Neural cell (in vitro differentiated cells): ENCODE data around the gene SLC2A5. TPM values are rescaled to one million over a fixed set of nuclear protein-coding genes. Genes with fewer than 3 reads are reported as not detected.
"Not testable (repeated sequence)": the region's sequence is repeated elsewhere in the genome, so short reads cannot be mapped to it uniquely, and the experiment has no call there.

ENCODE experiments used
- H2AFZ ChIP-seq: fragments of 200-600, 300-800 bp; sonication (generic), shearing (Covaris generic); 2 replicates; pipeline ENCODE4 v1.6.0; 2014; ENCODE audit warnings: low read depth, mild to moderate bottlenecking, antibody characterized with exemption, low read length, moderate library complexity
- H3F3A ChIP-seq: fragments of 200-600 bp; shearing (Covaris generic); 2 replicates; pipeline ENCODE4 v1.6.1; 2016; ENCODE audit warnings: mild to moderate bottlenecking, moderate library complexity, mixed read lengths, antibody characterized with exemption, low read length; ENCODE audit not compliant: insufficient read depth, poor library complexity, severe bottlenecking
- H3K27ac ChIP-seq: fragments of 200-600, 300-800 bp; sonication (generic), shearing (Covaris generic); 2 replicates; pipeline ENCODE4 v1.5.1; 2014; ENCODE audit warnings: mild to moderate bottlenecking, low read length, moderate library complexity
- H3K27me3 ChIP-seq: fragments of 300-800, 200-600 bp; sonication (generic), shearing (Covaris generic); 2 replicates; pipeline ENCODE4 v1.6.0; 2014; ENCODE audit warnings: mild to moderate bottlenecking, low read depth, low read length, moderate library complexity; ENCODE audit not compliant: insufficient read depth
- H3K36me3 ChIP-seq: fragments of 300-800, 200-600 bp; sonication (generic), shearing (Covaris generic); 2 replicates; pipeline ENCODE4 v1.5.1; 2014; ENCODE audit warnings: mild to moderate bottlenecking, antibody characterized with exemption, low read length, moderate library complexity; ENCODE audit not compliant: insufficient read depth
- H3K4me2 ChIP-seq: fragments of 300-800, 200-600 bp; sonication (generic), shearing (Covaris generic); 2 replicates; pipeline ENCODE4 v1.6.0; 2014; ENCODE audit warnings: mild to moderate bottlenecking, low read length
- H3K4me3 ChIP-seq: fragments of 300-800, 200-600 bp; sonication (generic), shearing (Covaris generic); 2 replicates; pipeline ENCODE4 v1.5.1; 2014; ENCODE audit warnings: mild to moderate bottlenecking, low read length, moderate library complexity
- H3K79me2 ChIP-seq: fragments of 200-600 bp; shearing (Covaris generic); replicated peaks from 2 replicates; pipeline ENCODE4 v1.6.0; 2014; ENCODE audit warnings: mild to moderate bottlenecking, low read length, moderate library complexity; ENCODE audit not compliant: insufficient read depth
- H3K9ac ChIP-seq: fragments of 300-800, 200-600 bp; sonication (generic), shearing (Covaris generic); 2 replicates; pipeline ENCODE4 v1.6.1; 2016; ENCODE audit warnings: mild to moderate bottlenecking, low read length, mixed read lengths
- H3K9me2 ChIP-seq: fragments of 200-600 bp; shearing (Covaris generic); 2 replicates; pipeline ENCODE4 v1.6.1; 2016; ENCODE audit warnings: mild to moderate bottlenecking, low read length, mixed read lengths; ENCODE audit not compliant: insufficient read depth
- H3K9me3 ChIP-seq: fragments of 200-600, 300-800 bp; sonication (generic), shearing (Covaris generic); 2 replicates; pipeline ENCODE4 v1.6.1; 2016; ENCODE audit warnings: mild to moderate bottlenecking, mixed run types, low read length, moderate library complexity, mixed read lengths
- H4K20me1 ChIP-seq: fragments of 200-600 bp; shearing (Covaris generic); 2 replicates; pipeline ENCODE4 v1.6.1; 2016; ENCODE audit warnings: mild to moderate bottlenecking, mixed run types; ENCODE audit not compliant: insufficient read depth
- EP300 ChIP-seq: fragments of 450-650 bp; conservative IDR thresholded peaks from 2 replicates; pipeline ENCODE4 v1.6.1; 2014; ENCODE audit warnings: antibody characterized with exemption, mild to moderate bottlenecking, moderate library complexity; ENCODE audit not compliant: poor library complexity, severe bottlenecking
- EZH2 ChIP-seq: fragments of 200-600, 300-800 bp; shearing (Covaris generic), sonication (generic); IDR thresholded peaks from 2 replicates; pipeline ENCODE4 v1.6.1; 2014; ENCODE audit warnings: antibody characterized with exemption, low read length, borderline replicate concordance, mild to moderate bottlenecking; ENCODE audit not compliant: insufficient read depth, poor library complexity, severe bottlenecking
- MXI1 ChIP-seq: fragments of 450-650 bp; conservative IDR thresholded peaks from 2 replicates; pipeline ENCODE4 v1.6.1; 2014; ENCODE audit warnings: antibody characterized with exemption, mild to moderate bottlenecking; ENCODE audit not compliant: poor library complexity, severe bottlenecking
- POLR2AphosphoS5 ChIP-seq: IDR thresholded peaks from 2 replicates; pipeline ENCODE4 v1.6.1; 2012
- RAD21 ChIP-seq: fragments of 450-650 bp; conservative IDR thresholded peaks from 2 replicates; pipeline ENCODE4 v1.6.1; 2014; ENCODE audit warnings: antibody characterized with exemption, mild to moderate bottlenecking, moderate library complexity
- REST ChIP-seq: IDR thresholded peaks from 2 replicates; pipeline ENCODE4 v1.6.1; 2012; ENCODE audit warnings: borderline replicate concordance
- SMC3 ChIP-seq: fragments of 450-650 bp; conservative IDR thresholded peaks from 2 replicates; pipeline ENCODE4 v1.6.1; 2014; ENCODE audit warnings: antibody characterized with exemption, mild to moderate bottlenecking, moderate library complexity; ENCODE audit not compliant: poor library complexity
- TAF1 ChIP-seq: IDR thresholded peaks from 2 replicates; pipeline ENCODE4 v1.6.1; 2012; ENCODE audit warnings: low read depth
- polyA plus RNA-seq: library from polyadenylated mRNA; depleted of rRNA; stranded (reverse); fragments of >200 nt; gene quantifications from 2 replicates; pipeline ENCODE4 v1.2.3, GENCODE V29; 2014
- TF ChIP-seq, protein P1 (sequence below): fragments of 450-650 bp; IDR thresholded peaks from 2 replicates; pipeline ENCODE4 v1.5.1; 2014; ENCODE audit warnings: antibody characterized with exemption, mild to moderate bottlenecking, moderate library complexity; ENCODE audit not compliant: poor library complexity, severe bottlenecking

Gene SLC2A5
- polyA plus RNA-seq, 1 donor from 2014 or later, result not detected

- H3K4me2 ChIP-seq, result no peak overlapping the region
- no peaks in the 10 kb centered on the region for H3K9me2 ChIP-seq
- no peak overlapping the region for H3K9ac ChIP-seq
- no peaks in the 10 kb centered on the region for H3K79me2 ChIP-seq
- no peaks in the 10 kb centered on the region for H3F3A ChIP-seq
- H3K4me3 ChIP-seq, result no peak overlapping the region
- TF ChIP-seq POLR2AphosphoS5 (no peak), RAD21 (no peak), REST (no peak), SMC3 (no peak), MXI1 (no peak), EP300 (no peak), TAF1 (no peak), EZH2 (no peak)
- TF ChIP-seq, protein P1, sequence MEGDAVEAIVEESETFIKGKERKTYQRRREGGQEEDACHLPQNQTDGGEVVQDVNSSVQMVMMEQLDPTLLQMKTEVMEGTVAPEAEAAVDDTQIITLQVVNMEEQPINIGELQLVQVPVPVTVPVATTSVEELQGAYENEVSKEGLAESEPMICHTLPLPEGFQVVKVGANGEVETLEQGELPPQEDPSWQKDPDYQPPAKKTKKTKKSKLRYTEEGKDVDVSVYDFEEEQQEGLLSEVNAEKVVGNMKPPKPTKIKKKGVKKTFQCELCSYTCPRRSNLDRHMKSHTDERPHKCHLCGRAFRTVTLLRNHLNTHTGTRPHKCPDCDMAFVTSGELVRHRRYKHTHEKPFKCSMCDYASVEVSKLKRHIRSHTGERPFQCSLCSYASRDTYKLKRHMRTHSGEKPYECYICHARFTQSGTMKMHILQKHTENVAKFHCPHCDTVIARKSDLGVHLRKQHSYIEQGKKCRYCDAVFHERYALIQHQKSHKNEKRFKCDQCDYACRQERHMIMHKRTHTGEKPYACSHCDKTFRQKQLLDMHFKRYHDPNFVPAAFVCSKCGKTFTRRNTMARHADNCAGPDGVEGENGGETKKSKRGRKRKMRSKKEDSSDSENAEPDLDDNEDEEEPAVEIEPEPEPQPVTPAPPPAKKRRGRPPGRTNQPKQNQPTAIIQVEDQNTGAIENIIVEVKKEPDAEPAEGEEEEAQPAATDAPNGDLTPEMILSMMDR, result no peak
- H3K36me3 ChIP-seq, result no peaks in the 10 kb centered on the region
- no peaks in the 10 kb centered on the region for H4K20me1 ChIP-seq
- H3K27ac ChIP-seq, result no peak overlapping the region
- no peaks in the 10 kb centered on the region for H3K27me3 ChIP-seq
- H2AFZ ChIP-seq, result no peak overlapping the region
- peaks cover 7% of the 10 kb centered on the region for H3K9me3 ChIP-seq
These were observed 37.8 kb downstream of the SLC2A5 start for GRCh38 chr1:9031484-9032259.

GRCh38 chr1:9031077-9031476 lies 38.4 kb downstream of the SLC2A5 start:
- not testable (repeated sequence) for H3K4me3 ChIP-seq, H2AFZ ChIP-seq, H3K9me3 ChIP-seq, H3K79me2 ChIP-seq, H3K9me2 ChIP-seq, H3K36me3 ChIP-seq, H3K27ac ChIP-seq, H3F3A ChIP-seq, H4K20me1 ChIP-seq, H3K9ac ChIP-seq, H3K27me3 ChIP-seq, H3K4me2 ChIP-seq
